Keratinocyte (primary cell): Measurements from ENCODE around the gene SEMA4A. TPM values are rescaled to one million over a fixed set of nuclear protein-coding genes. Genes with fewer than 3 reads are reported as not detected.
A peak's percentile ranks its signal among the peaks of the same experiment; 100 is the strongest.

Experiments
- DNase-seq: peaks from one replicate; pipeline ENCODE4 v3.0.0-alpha.2; 2011; ENCODE audit warnings: low read depth, missing footprints, low spot score
- FAIRE-seq: peaks from 2 replicates; lab custom pipeline; 2011; peaks lifted over from hg19 to GRCh38; lab: Jason Lieb, UNC
- H2AFZ ChIP-seq: 2 replicates; pipeline ENCODE4 v1.6.0; 2012; ENCODE audit warnings: low read length, control low read depth, inconsistent platforms; ENCODE audit not compliant: control insufficient read depth
- H3K27ac ChIP-seq: 2 replicates; pipeline ENCODE4 v1.5.1; 2011; ENCODE audit warnings: low read length; ENCODE audit not compliant: control insufficient read depth, insufficient read depth
- H3K27me3 ChIP-seq: 3 replicates; pipeline ENCODE4 v1.6.0; 2011; ENCODE audit warnings: low read length; ENCODE audit not compliant: control insufficient read depth, insufficient read depth; ENCODE audit errors: extremely low read depth
- H3K36me3 ChIP-seq, 2 experiments: 2 replicates in 1 of 2; 3 replicates in 1 of 2; pipeline ENCODE4 v1.5.1; 2011; ENCODE audit warnings: low read length in 2 of 2, mild to moderate bottlenecking in 1 of 2; ENCODE audit not compliant: control insufficient read depth in 2 of 2, insufficient read depth in 2 of 2; ENCODE audit errors: extremely low read depth in 1 of 2
- H3K4me1 ChIP-seq: 3 replicates; pipeline ENCODE4 v1.5.1; 2011; ENCODE audit warnings: low read length; ENCODE audit not compliant: control insufficient read depth, insufficient read depth; ENCODE audit errors: extremely low read depth
- H3K4me2 ChIP-seq: 3 replicates; pipeline ENCODE4 v1.6.0; 2011; ENCODE audit warnings: low read depth, low read length; ENCODE audit not compliant: control insufficient read depth, insufficient read depth; ENCODE audit errors: extremely low read depth
- H3K4me3 ChIP-seq, 3 experiments: fragments of 200-600 bp in 1 of 3; sonication (generic) in 1 of 3; 2 replicates in 2 of 3; 3 replicates in 1 of 3; pipeline ENCODE4 v1.5.1; 2011 to 2016; ENCODE audit warnings: low read length in 3 of 3, mild to moderate bottlenecking in 3 of 3, control low read depth in 2 of 3, inconsistent platforms in 1 of 3, low read depth in 1 of 3, mixed read lengths in 1 of 3, mixed run types in 1 of 3, moderate library complexity in 1 of 3; ENCODE audit not compliant: control insufficient read depth in 2 of 3, insufficient read depth in 2 of 3; ENCODE audit errors: extremely low read depth in 1 of 3
- H3K79me2 ChIP-seq: 2 replicates; pipeline ENCODE4 v1.6.0; 2012; ENCODE audit warnings: low read length; ENCODE audit not compliant: control insufficient read depth, insufficient read depth
- H3K9ac ChIP-seq: 3 replicates; pipeline ENCODE4 v1.6.0; 2011; ENCODE audit warnings: low read length; ENCODE audit not compliant: control insufficient read depth, insufficient read depth; ENCODE audit errors: extremely low read depth
- H3K9me1 ChIP-seq: 3 replicates; pipeline ENCODE4 v1.6.0; 2011; ENCODE audit warnings: low read length; ENCODE audit not compliant: control insufficient read depth, insufficient read depth; ENCODE audit errors: extremely low read depth
- H3K9me3 ChIP-seq: 2 replicates; pipeline ENCODE4 v1.5.1; 2012; ENCODE audit warnings: low read depth, low read length; ENCODE audit not compliant: control insufficient read depth
- H4K20me1 ChIP-seq: 3 replicates; pipeline ENCODE4 v1.6.0; 2011; ENCODE audit warnings: low read length; ENCODE audit not compliant: control insufficient read depth, insufficient read depth; ENCODE audit errors: extremely low read depth
- CTCF ChIP-seq, 3 experiments: IDR thresholded peaks in 1 of 3; conservative IDR thresholded peaks in 1 of 3; optimal IDR thresholded peaks in 1 of 3; 2 replicates in 2 of 3; 3 replicates in 1 of 3; pipeline versions ENCODE3 to v1.5.1; 2011; ENCODE audit warnings: low read length in 3 of 3, mild to moderate bottlenecking in 3 of 3, moderate library complexity in 2 of 3, control low read depth in 1 of 3, inconsistent platforms in 1 of 3; ENCODE audit not compliant: insufficient read depth in 2 of 3; ENCODE audit errors: extremely low read depth in 1 of 3
- EZH2 ChIP-seq: IDR thresholded peaks from one replicate; pipeline ENCODE4 v1.6.1; 2012; ENCODE audit warnings: inconsistent platforms, mild to moderate bottlenecking, low read length, moderate library complexity
- dilution Hi-C: fragments of 300-500 bp; cut with MboI; formaldehyde crosslinking; loops from one replicate; pipeline ENCODE4 v1.7.0; 2020; ENCODE audit warnings: low sequenced_read_pairs; ENCODE audit not compliant: extremely low pct_ligation_motif_present
- polyA plus RNA-seq, 5 experiments: library from polyadenylated mRNA; depleted of rRNA in 3 of 5; stranded (reverse) in 3 of 5; stranded (forward) in 1 of 5; unstranded in 1 of 5; fragments of >200 nt; gene quantifications; 1 replicate in 1 of 5; 2 replicates in 3 of 5; 3 replicates in 1 of 5; pipeline versions ENCODE4 v1.2.1 to v1.2.3, GENCODE V29; 2011 to 2012; ENCODE audit warnings: missing spikeins in 2 of 5, low read depth in 1 of 5, low replicate concordance in 1 of 5

The SEMA4A gene
- polyA plus RNA-seq, 1 donor (not counting 4 experiments of a cell fraction or from before 2014, with no cell fraction given) = 7.9 TPM

- dilution Hi-C loops = no loop called here
- peak overlapping the region; percentile 25 for H3K4me2 ChIP-seq
- FAIRE-seq (no peak), DNase-seq (no peak)
- peak overlapping the region; percentile 97 for H3K27ac ChIP-seq
- peaks cover 34 to 47% of the 10 kb centered on the region in 2 experiments for H3K36me3 ChIP-seq
- no peak overlapping the region for H2AFZ ChIP-seq
- H3K79me2 ChIP-seq = peaks cover 67% of the 10 kb centered on the region
- no peak overlapping the region for H3K4me3 ChIP-seq
- H3K27me3 ChIP-seq = no peaks in the 10 kb centered on the region
- no peaks in the 10 kb centered on the region for H3K9me1 ChIP-seq
- peak overlapping the region; percentile 80 for H3K9ac ChIP-seq
- H4K20me1 ChIP-seq = peaks cover 8% of the 10 kb centered on the region
- H3K4me1 ChIP-seq = peaks cover 51% of the 10 kb centered on the region
- no peaks in the 10 kb centered on the region for H3K9me3 ChIP-seq
- TF ChIP-seq CTCF (optimal IDR thresholded peaks at IDR 0.05 in 1 of 3, IDR thresholded peaks at IDR 0.05 in 1 of 3, conservative IDR thresholded peaks at IDR 0.05 in 1 of 3; ENCODE audit: extremely low read depth in 1 of 3, insufficient read depth in 2 of 3, low read length in 3 of 3) = no peak
- TF ChIP-seq EZH2 = no peak
These were observed 22.8 kb upstream of the SEMA4A start for GRCh38 chr1:156130578-156130942.

- no peak for TF ChIP-seq CTCF (optimal IDR thresholded peaks at IDR 0.05 in 1 of 3, IDR thresholded peaks at IDR 0.05 in 1 of 3, conservative IDR thresholded peaks at IDR 0.05 in 1 of 3; ENCODE audit: extremely low read depth in 1 of 3, insufficient read depth in 2 of 3, low read length in 3 of 3)
- no peak for TF ChIP-seq EZH2
- DNase-seq (no peak), FAIRE-seq (no peak)
- Histone ChIP-seq H3K9me1 (no peaks in the 10 kb centered on the region), H3K27me3 (no peaks in the 10 kb centered on the region), H4K20me1 (peaks cover 18% of the 10 kb centered on the region), H2AFZ (no peak overlapping the region), H3K4me1 (peaks cover 9% of the 10 kb centered on the region), H3K4me2 (no peak overlapping the region), H3K9me3 (no peaks in the 10 kb centered on the region), H3K9ac (no peak overlapping the region), H3K4me3 (no peak overlapping the region), H3K27ac (no peak overlapping the region), H3K79me2 (peaks cover 39% of the 10 kb centered on the region), H3K36me3 (peaks cover 63 to 70% of the 10 kb centered on the region in 2 experiments)
- dilution Hi-C loops = no loop called here
These were observed 18.5 kb upstream of the SEMA4A start for GRCh38 chr1:156134716-156135435.
